Upper lobe of left lung (tissue), 6 donors: ENCODE measurements around the gene BGLAP. TPM values are rescaled to one million over a fixed set of nuclear protein-coding genes. Genes with fewer than 3 reads are reported as not detected.
A peak's percentile ranks its signal among the peaks of the same experiment; 100 is the strongest.

Experiments
- ATAC-seq, 2 donors: fragments of 200-7000 bp; cut with Tn5 transposase; one replicate each; pipeline ENCODE4 v1.9.1; 2022; ENCODE audit warnings: mild to moderate bottlenecking in 2 of 2, moderate library complexity in 2 of 2; ENCODE audit not compliant: low FRiP score in 2 of 2
- DNase-seq, 2 donors: peaks; one replicate each; pipeline ENCODE4 v3.0.0-alpha.2; 2019 to 2020
- H3K27ac ChIP-seq, 4 donors: fragments of 200-600 bp; sonication (generic); one replicate each; pipeline ENCODE4 v1.5.1; 2016 to 2019
- H3K27me3 ChIP-seq, 4 donors: fragments of 200-600 bp; sonication (generic); one replicate each; pipeline ENCODE4 v1.5.1; 2017 to 2019
- H3K36me3 ChIP-seq, 4 donors: fragments of 200-600 bp; sonication (generic); one replicate each; pipeline ENCODE4 v1.5.1; 2016 to 2019
- H3K4me1 ChIP-seq, 4 donors: fragments of 200-600 bp; sonication (generic); one replicate each; pipeline ENCODE4 v1.5.1; 2018 to 2019
- H3K4me3 ChIP-seq, 4 donors: fragments of 200-600 bp; sonication (generic); one replicate each; pipeline ENCODE4 v1.5.1; 2017 to 2019; ENCODE audit warnings: mild to moderate bottlenecking in 2 of 4, moderate library complexity in 1 of 4
- H3K9me3 ChIP-seq, 4 donors: fragments of 200-600 bp; sonication (generic); one replicate each; pipeline ENCODE4 v1.5.1; 2018 to 2019
- CTCF ChIP-seq, 6 experiments: fragments of 450-650 bp in 4 of 6; fragments of 200-600 bp in 2 of 6; sonication (generic) in 2 of 6; IDR thresholded peaks; one replicate each; pipeline ENCODE4 v1.5.1; 2016 to 2019; ENCODE audit warnings: antibody characterized with exemption in 6 of 6
- EP300 ChIP-seq, 4 donors: sonication (generic); formaldehyde crosslinking; IDR thresholded peaks; one replicate each; pipeline ENCODE4 v1.5.1; 2017; ENCODE audit warnings: antibody characterized with exemption in 4 of 4, control low read depth in 2 of 4
- POLR2A ChIP-seq, 4 donors: fragments of 450-650 bp; IDR thresholded peaks; one replicate each; pipeline ENCODE4 v1.5.1; 2016 to 2017; ENCODE audit warnings: antibody characterized with exemption in 4 of 4, mild to moderate bottlenecking in 2 of 4
- POLR2AphosphoS5 ChIP-seq, 2 donors: sonication (generic); formaldehyde crosslinking; IDR thresholded peaks; one replicate each; pipeline ENCODE4 v1.5.1; 2017; ENCODE audit warnings: antibody characterized with exemption in 2 of 2
- WGBS, 2 donors: methylation state at CpG; one replicate each; pipeline ENCODE4 v1.1.5; 2017 to 2018; 5-methylcytosine and 5-hydroxymethylcytosine counted together
- total RNA-seq, 6 donors: library from RNA; depleted of rRNA in 4 of 6; stranded (reverse); fragments of >200 nt in 4 of 6; gene quantifications; one replicate each; pipeline versions ENCODE4 v1.1.0 to v1.2.1, GENCODE V29; 2016 to 2021
- donor health status: DM: no; HTN: no; CAD: no; lungs with moderate emphysema.
- donor health status: DM: no; HTN: yes; CAD: no; lungs with severe emphysema.

Gene BGLAP
- total RNA-seq, result 10 to 100 TPM in 1 of 6 donors, 1 to 10 TPM in 3, under 1 TPM in 1, not detected in 1; 0.69 to 31.4 (median 1.9) TPM

GRCh38 chr1:156241926-156242325, at the start of gene BGLAP:
Gene BGLAP, plus strand, starts transcription at chr1:156242184. Its CDS starts 48 bp downstream, at chr1:156242232.
- ATAC-seq (no peak), DNase-seq (no peak)
- Histone ChIP-seq H3K4me1 (peaks cover 9 to 22% (median 19%) of the 10 kb centered on the region in 4 donors), H3K9me3 (no peaks in the 10 kb centered on the region), H3K27ac (no peak within 1 kb of the TSS), H3K36me3 (peaks cover 20 to 54% (median 33%) of the 10 kb centered on the region in 4 donors), H3K4me3 (no peak within 1 kb of the TSS), H3K27me3 (peaks cover 0 to 8% (median 0%) of the 10 kb centered on the region in 4 donors)
- TF ChIP-seq CTCF (IDR thresholded peaks at IDR 0.05), result no peak
- no peak for TF ChIP-seq POLR2AphosphoS5 (IDR thresholded peaks at IDR 0.05)
- TF ChIP-seq POLR2A (IDR thresholded peaks at IDR 0.05), result no peak
- TF ChIP-seq EP300 (IDR thresholded peaks at IDR 0.05), result no peak
- 82 to 84% methylated on average over 6 to 14 of the region's 14 CpGs for WGBS, 2 donors

GRCh38 chr1:156193208-156193487, 48.8 kb upstream of the BGLAP start:
- Histone ChIP-seq H3K4me3 (peak overlapping the region; percentile 63 to 90 (median 78)), H3K27me3 (no peaks in the 10 kb centered on the region), H3K27ac (peak overlapping the region; percentile 78 to 91 (median 87)), H3K36me3 (peaks cover 0 to 12% (median 6%) of the 10 kb centered on the region in 4 donors), H3K4me1 (peaks cover 16 to 47% (median 18%) of the 10 kb centered on the region in 4 donors), H3K9me3 (no peaks in the 10 kb centered on the region)
- no peak for ATAC-seq
- 82 to 85% methylated on average over 7 of the region's 7 CpGs for WGBS, 2 donors
- TF ChIP-seq POLR2AphosphoS5 (IDR thresholded peaks at IDR 0.05) (no peak), POLR2A (IDR thresholded peaks at IDR 0.05) (no peak), CTCF (IDR thresholded peaks at IDR 0.05) (no peak), EP300 (IDR thresholded peaks at IDR 0.05) (no peak)
- DNase-seq, result no peak

DNA sequence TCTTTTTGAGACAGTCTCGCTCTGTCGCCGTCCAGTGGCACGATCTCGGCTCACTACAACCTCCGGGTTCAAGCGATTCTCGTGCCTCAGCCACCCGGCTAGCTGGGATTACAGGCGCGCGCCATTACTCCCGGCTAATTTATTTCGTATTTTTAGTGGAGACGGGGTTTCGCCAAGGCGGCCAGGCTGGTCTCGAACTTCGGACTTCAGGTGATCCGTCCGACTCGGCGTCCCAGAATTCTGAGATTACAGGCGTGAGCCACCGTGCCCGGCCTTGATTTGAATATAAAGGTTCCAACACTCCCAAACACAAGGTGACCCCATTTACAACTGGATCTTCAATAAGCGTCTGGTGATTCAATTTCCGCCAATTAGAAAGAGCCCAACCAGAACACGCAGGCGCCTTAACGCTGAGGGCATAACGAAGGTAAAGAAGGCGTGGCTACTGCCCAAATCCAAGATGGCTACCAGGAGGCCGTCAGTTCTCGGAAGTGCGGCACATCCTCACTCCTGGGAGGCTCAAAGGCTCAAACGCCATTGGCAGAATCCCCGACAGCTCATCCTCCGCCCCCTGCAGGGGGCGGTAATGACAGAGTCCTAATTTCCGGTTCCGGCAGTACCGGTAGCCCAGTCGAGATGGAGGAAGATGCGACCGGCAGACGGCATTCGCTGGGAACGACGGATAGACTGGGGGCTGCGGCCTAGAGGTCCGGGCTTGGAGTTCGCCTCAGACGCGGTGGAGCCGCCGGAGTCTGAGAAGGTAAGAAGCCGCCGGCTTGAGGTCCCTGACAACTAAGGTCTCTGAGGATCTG, 48.3 kb upstream of the BGLAP start, which contains the start of gene SLC25A44:
Gene SLC25A44 (plus strand): TSS at position 617 of the 812 bp plus-strand sequence. CDS start 5,744 bp downstream, outside the sequence.
- Histone ChIP-seq H3K9me3 (no peaks in the 10 kb centered on the region), H3K4me1 (peaks cover 16 to 47% (median 18%) of the 10 kb centered on the region in 4 donors), H3K27me3 (no peaks in the 10 kb centered on the region), H3K27ac (peak within 1 kb of the TSS; percentile 78 to 91 (median 87)), H3K4me3 (peak within 1 kb of the TSS; percentile 76 to 91 (median 84)), H3K36me3 (peaks cover 0 to 12% (median 6%) of the 10 kb centered on the region in 4 donors)
- ATAC-seq, result peak; percentile 99
- peak; percentile 81 to 95 for DNase-seq
- 3 to 8% methylated on average over 33 to 59 of the region's 59 CpGs for WGBS, 2 donors
- TF ChIP-seq CTCF (IDR thresholded peaks at IDR 0.05) (peak in 5 of 6 experiments; percentile 42 to 74 (median 67)), POLR2AphosphoS5 (IDR thresholded peaks at IDR 0.05) (peak; percentile 85 to 92), POLR2A (IDR thresholded peaks at IDR 0.05) (peak in 3 of 4 donors; percentile 52 to 80 (median 59)), EP300 (IDR thresholded peaks at IDR 0.05) (peak in 1 of 4 donors; percentile 71)

GRCh38 chr1:156194300-156194652, 47.7 kb upstream of the BGLAP start:
- DNase-seq (no peak), ATAC-seq (peak in 1 of 2 donors; percentile 14)
- no peaks in the 10 kb centered on the region for H3K27me3 ChIP-seq
- H3K9me3 ChIP-seq, result no peaks in the 10 kb centered on the region
- peak overlapping the region; percentile 76 to 91 (median 84) for H3K4me3 ChIP-seq
- peak overlapping the region; percentile 78 to 91 (median 87) for H3K27ac ChIP-seq
- 15 to 16% methylated on average over 12 to 14 of the region's 14 CpGs for WGBS, 2 donors
- peaks cover 0 to 14% (median 7%) of the 10 kb centered on the region in 4 donors for H3K36me3 ChIP-seq
- no peak for TF ChIP-seq POLR2AphosphoS5 (IDR thresholded peaks at IDR 0.05)
- no peak for TF ChIP-seq POLR2A (IDR thresholded peaks at IDR 0.05)
- H3K4me1 ChIP-seq, result peaks cover 16 to 47% (median 18%) of the 10 kb centered on the region in 4 donors

- H3K27me3 ChIP-seq, result no peaks in the 10 kb centered on the region
- WGBS, 2 donors, result 72 to 77% methylated on average over 4 of the region's 4 CpGs
- ATAC-seq, result no peak
- H3K27ac ChIP-seq, result no peak overlapping the region
- peaks cover 6 to 30% (median 20%) of the 10 kb centered on the region in 4 donors for H3K36me3 ChIP-seq
- H3K4me1 ChIP-seq, result peaks cover 16 to 47% (median 18%) of the 10 kb centered on the region in 4 donors
- TF ChIP-seq POLR2A (IDR thresholded peaks at IDR 0.05) (no peak), CTCF (IDR thresholded peaks at IDR 0.05) (no peak), POLR2AphosphoS5 (IDR thresholded peaks at IDR 0.05) (no peak), EP300 (IDR thresholded peaks at IDR 0.05) (no peak)
- no peaks in the 10 kb centered on the region for H3K9me3 ChIP-seq
- no peak overlapping the region for H3K4me3 ChIP-seq
- no peak for DNase-seq
Measured at GRCh38 chr1:156195853-156196252, 46.1 kb upstream of the BGLAP start.
